Amniotic epithelial cell (primary cell): ENCODE results near the gene LGR6.
"Not testable (repeated sequence)": the region's sequence is repeated elsewhere in the genome, so short reads cannot be mapped to it uniquely, and the experiment has no call there.

ENCODE experiments used
- DNase-seq: peaks from one replicate; pipeline ENCODE4 v3.0.0-alpha.2; 2010; ENCODE audit warnings: low read depth

LGR6 gene

DNA sequence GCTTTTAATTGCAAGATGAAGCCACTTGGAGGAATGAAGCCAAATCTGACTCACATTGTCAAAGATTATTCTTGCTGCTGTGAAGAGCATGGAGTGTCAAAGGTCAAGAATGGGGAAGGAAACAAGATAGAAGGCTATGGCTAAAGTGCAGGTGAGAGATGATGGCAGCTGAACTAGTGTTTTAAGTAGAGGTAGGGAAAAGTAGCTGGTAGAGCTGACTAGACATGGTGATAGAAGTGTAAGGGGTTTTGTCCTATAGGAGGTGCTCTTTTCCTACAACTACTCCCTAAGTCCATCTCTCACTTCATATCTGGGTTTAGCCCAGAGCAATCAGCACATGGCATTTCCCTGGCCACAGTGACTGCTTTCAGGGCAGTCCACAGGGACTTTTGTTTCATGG, 136.3 kb downstream of the LGR6 start:
- DNase-seq: no peak

DNA sequence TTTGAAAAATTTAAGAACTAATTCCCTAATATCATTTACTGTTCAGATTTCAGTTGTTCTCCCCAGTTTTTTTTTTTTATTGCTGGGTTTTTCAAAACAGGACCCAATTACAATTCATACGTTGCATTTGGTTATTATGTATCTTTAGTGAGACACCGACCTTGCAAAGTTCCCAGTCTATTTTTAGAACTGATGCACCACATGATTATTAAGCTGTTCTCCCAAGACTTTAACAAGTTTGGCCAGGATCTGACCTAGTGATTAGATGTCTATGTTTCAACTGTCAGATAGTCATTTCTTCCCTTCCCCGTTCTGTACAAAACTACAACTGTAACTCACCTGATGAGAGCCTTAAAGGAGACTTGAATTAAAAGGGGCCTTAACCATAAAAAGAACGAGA, 140.3 kb downstream of the LGR6 start:
- DNase-seq: no peak

DNA sequence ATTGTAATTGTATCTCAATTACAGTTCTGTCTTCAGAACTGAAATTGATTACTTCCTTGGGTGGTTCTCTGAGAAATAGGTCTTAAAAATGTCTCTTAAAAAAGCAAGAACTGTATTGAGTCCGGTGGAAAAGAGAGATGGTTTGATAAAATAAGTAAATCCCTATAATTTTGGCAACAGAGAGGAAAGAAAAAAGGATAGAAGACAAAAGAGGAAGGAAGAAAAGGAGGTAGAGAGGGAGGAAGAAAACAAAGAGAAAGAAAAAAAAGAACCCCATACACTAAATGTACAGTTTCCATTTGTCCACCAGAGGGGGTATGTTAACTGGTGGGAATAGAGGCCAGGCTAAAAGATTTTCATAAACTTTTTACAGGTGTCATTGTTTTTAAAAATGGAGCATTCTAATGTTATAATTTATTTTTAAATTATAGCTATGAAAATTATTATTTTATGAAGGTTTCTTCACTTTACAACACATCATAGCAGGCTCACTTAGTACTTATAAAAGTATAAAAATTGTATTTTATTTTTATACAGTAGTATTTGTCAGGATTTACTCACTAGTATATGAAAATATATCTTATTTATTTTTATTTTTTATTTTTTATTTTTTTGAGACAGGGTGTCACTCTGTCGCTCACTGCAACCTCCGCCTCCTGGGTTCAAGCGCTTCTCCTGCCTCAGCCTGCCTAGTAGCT, 150.2 kb downstream of the LGR6 start:
- peak; percentile 40 for DNase-seq

DNA sequence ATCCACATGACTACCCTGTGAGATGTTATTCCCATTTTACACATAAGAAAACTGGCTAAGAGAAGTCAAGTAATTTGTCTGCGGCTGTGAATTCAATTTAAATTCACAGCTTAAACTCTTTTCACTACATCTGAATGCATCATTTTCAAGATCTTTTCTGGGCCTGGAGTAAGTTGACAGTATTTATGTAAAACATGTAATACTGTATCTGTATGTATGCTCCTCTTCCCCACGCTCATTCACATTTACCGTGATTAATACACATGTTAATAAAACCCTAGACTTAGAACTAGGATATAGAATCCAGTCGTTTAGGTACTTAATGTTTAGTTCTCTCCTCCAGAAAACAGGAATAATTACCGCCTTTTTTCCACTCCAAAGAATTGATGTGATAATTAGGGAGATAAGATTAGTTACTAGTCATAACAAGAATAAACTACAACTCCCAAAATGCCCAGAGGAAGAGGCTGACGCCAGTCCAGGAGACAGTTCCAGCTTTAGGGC, 154.5 kb downstream of the LGR6 start:
- DNase-seq: no peak

DNA sequence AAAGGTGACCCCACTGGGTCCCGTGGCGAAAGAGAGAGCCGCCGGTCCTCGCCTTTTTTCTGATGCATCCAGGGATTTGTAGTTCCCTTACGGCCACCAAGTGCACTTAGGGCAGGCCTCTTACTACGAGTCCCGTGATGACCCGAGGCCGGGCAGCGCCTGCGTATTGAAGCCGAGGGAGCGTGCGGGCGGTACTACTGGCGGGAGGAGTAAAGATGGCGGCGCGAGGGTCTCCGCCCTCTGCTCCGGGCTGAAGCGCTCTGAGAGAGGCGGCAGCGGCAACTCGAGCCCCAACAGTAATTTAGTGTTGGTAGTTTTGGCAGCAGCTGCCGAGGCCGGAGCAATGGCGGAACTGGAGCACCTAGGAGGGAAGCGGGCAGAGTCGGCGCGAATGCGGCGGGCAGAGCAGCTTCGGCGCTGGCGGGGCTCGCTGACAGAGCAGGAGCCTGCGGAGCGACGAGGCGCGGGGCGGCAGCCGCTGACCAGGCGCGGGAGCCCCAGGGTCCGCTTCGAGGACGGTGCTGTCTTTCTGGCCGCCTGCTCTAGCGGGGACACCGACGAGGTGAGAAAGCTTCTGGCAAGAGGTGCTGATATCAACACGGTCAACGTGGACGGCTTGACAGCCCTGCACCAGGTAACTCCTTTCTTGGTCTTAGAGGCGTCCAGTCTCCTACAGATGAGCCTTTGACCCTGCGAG, 155.1 kb downstream of the LGR6 start, which contains the start of gene PPP1R12B:
PPP1R12B (plus strand) TSS at position 191 of the 697 bp plus-strand sequence; CDS start at position 344, 153 bp downstream.
- DNase-seq: peak; percentile 99

DNA sequence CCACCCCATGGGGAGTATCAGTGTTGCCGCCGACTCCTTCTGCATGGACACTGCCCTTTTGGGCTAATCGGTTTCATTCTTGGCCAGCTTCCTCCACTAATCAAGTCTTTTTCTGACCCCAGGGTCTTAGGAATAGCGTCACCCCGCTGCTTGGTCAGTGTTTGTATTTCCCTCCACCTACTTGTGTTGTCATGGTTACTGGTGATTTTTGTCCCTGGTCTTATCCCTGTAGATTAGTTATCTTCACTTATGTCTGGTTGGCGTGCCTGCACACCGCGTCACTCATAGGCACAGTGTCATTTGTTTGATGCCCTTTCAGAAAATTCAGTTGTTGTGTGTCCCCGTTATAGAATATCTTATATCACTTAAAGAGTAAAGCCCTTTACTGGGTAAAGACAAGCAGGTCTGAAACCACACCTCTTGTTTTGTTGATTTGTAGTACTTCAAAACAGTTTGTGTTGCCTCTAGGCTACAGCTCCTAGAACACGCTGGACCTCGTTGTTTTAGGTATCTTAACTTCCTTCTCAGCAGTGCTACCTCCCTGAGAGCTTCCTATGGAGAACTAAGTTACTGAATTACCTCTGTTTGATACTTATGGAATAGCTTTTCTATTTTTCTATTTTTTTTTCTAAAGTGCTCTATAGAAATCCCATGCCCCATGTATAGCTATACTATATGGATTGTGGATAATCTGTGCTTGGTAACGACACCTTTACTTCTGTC, 155.8 kb downstream of the LGR6 start:
- DNase-seq: peak; percentile 73

DNA sequence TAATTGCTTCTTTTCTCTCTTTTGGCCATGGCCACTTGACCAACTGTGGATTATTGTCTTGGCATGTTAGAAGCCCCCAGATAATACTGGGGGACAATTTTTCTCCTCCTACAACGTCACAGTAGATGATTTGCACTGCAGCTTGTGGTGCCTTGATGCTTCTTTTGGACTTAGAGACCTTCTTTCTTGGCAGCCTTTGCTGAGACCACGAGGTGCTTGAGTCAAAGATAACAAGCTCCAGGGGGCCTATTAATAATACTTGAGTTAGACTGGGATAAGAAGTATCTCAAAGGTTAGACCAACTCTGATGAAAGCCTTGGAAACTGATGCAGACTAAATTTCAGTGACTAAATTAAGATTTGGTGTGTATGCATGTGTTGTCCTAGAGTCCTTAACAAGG, 158.1 kb downstream of the LGR6 start:
- DNase-seq: peak; percentile 64

DNA sequence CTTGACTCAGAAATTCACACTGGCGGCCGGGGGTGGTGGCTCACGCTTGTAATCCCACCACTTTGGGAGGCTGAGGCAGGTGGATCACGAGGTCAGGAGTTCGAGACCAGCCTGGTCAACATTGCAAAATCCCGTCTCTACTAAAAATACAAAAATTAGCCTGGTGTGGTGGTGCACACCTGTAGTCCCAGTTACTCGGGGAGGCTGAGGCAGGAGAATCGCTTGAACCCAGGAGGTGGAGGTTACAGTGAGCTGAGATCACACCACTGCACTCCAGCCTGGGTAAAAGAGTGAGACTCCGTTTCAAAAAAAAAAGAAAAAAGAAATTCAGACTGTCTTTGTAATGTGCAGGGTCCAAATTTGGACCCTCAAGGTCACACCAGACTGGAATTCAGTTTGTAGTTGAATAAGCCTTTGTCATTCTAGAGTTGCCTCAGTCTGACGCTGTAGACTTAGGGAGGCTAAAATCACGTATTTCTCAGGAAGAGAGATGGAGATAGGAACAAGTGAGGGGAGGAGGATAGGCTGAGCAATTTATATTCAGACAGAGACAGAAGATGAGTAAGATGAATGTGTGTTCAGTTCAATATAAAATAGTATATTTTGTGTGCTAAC, 159.1 kb downstream of the LGR6 start:
- DNase-seq: not testable (repeated sequence)

DNA sequence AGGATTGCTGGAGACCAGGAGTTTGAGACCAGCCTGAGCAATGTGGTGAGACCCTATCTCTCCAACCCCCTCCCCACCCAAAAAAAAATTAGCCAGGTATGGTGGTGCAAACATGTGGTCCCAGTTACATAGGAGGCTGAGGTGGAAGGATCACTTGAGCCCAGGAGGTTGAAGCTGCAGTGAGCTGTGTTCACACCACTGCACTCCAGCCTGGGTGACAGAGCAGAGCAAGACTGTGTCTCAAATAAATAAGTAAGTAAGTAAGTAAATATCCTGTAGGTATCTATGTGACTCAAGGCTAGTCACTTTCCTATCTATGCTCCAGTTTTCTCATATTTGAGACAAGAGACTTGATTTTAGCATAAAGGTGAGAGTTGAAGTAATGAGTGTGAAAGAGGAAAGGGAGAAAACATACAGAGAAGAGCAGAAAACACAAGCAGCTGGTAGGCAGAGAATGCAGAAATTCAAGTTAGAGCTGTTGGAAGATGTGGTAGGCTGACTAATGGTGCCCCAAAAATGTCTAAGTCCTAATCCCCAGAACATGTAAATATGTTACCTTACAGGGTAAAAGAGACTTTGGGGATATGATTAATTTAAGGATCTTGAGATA, 162.4 kb downstream of the LGR6 start:
- DNase-seq: no peak

DNA sequence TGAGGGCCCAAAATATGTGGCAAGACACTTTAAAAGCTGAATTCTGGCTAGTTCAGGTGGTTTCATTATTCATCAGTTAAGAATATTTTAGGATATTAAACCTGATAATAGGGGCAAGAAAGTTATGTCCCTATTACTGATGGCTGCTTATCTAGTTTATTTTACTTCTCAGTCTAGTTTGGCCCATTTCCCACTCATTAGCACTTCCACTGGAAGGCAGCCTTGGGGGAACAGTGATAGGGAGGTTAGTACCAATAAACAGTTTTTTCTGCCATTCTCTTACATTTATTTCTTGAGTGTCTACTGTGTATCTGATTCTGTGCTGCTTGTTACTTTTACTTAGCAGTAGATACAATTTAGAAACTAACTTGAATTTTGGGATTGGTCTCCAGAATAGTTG, 163.9 kb downstream of the LGR6 start:
- DNase-seq: no peak

DNA sequence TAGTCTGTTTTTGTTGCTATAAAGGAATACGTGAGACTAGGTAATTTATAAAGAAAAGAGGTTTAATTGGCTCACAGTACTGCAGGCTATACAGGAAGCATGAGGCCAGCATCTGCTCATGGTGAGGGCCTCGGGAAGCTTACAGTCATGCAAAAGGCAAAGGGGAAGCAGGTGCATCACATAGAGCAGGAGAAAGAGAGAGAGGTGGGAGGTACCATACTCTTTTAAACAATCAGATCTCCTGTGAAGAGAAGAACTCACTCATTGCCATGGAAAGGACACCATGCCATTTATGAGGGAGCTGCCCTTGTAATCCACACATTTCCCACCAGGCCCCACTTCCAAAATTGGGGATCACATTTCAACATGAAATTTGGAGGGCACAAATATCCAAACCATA, 167.6 kb downstream of the LGR6 start:
- DNase-seq: no peak

DNA sequence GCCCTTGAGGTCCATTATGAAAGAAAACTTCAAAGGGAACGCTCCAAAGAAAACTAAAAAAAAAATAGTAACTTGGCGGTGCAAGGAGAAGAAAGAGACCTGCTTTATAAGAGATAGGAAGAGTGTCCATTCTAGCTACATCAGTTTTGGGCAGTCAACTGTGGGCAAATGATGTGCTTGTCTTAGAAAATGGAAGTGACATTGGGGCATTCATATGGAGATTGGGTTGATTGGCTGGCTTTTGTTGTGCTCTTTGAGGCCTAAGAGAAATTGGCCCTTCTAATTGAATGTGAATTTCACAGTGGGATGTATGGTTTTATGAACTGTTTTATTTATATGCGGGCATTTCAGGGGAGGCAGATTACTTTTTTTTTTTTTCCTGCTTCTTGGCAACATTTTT, 168.1 kb downstream of the LGR6 start:
- DNase-seq: no peak

DNA sequence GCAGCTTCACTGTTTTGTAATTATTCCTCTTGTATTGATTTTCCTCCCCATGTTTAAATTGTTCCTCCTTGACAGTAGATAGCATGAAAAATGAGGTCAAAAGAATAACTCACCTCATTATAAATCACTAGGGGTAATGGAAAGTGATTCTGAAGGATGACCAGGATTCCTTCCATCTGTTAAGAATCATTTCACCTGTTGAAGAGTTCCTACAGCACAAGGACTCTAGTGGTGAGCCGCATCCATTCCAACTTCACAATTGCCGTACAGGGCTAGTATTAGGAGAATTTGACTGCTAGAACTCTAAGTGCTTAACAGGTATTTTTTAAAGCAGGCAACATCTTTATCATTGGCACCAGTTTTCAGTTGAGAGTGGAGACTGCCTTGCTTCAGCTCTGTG, 168.6 kb downstream of the LGR6 start:
- DNase-seq: no peak

DNA sequence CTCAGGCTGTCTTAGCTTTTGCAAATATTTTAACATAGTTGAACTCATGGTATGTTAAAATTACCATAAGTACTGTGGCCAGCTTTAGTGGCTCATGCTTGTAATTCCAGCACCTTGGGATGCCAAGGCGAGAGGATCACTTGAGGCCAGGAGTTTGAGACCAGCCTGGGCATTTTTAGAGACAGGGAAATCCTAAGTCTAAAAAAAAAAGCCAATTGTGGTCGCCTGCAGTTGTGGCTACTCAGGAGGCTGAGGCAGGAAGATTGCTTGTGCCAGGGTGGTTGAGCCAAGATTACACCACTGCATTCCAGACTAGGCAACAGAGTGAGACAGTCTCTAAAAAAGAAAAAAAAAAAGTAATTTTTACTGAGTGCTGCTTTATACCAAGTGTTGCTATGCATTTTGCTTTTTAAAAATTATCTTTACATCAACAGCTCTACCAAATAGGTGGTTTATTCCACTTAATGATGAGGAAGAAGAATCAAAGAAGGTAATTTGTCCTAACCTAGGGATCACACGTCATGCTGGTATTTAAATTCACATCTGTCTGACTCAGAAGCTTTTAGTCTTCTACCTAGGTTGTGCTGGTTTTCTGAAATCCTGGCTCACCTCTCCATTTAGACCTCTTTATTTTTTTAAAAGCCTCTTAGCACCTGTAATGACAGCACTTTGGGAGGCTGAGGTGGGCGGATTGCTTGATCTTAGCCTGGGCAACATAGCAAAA, 171.7 kb downstream of the LGR6 start:
- DNase-seq: peak; percentile 71

DNA sequence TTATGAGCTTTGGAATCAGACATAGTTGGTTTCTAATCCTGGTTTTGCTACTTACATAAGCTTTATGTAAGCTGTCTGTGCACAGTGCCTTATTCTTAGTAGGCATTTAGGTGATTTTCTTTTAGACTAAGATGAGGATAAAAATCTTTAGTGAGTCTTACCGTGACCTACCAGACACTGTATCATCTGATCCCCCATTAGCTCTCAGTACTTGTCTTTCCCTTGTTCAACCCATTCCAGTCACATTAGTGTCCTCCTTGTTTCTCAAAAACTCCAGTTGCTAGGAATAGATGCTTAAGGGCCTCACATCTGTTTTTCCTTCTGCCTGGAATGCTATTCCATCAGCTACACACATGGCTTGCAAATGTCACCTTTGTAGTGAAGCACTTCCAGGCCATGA, 173.7 kb downstream of the LGR6 start:
- no peak for DNase-seq
